Measurements from ENCODE around the gene DISC1.

DNA sequence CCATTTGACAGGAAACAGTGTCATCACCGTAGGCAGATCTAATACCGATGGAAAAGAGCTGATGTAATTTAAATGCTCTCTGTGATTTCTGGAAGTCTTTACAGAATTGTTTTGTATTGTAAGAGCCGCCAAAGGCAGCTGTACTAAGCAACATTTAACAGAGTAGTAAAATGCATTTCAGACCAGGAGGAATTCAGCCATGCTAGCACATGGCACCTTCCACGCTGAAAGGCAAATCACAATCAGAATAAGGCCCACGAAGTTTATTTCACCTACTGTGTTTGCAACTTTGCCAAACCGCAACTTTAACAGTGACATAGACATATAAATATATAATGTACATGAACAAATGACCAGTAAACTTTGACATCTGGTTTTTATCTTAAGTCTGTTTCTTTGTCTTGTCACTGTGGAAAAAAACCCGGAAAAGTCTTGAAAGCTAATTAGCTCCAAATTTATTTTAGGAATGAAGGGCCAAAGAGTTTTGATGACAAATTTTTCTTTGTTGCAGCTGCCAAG is 26.1 kb upstream of the DISC1 start:
- TF ChIP-seq GABPA (IDR thresholded peaks at IDR 0.05; ENCODE audit: low read depth), result no peak
- TF ChIP-seq, protein P1, sequence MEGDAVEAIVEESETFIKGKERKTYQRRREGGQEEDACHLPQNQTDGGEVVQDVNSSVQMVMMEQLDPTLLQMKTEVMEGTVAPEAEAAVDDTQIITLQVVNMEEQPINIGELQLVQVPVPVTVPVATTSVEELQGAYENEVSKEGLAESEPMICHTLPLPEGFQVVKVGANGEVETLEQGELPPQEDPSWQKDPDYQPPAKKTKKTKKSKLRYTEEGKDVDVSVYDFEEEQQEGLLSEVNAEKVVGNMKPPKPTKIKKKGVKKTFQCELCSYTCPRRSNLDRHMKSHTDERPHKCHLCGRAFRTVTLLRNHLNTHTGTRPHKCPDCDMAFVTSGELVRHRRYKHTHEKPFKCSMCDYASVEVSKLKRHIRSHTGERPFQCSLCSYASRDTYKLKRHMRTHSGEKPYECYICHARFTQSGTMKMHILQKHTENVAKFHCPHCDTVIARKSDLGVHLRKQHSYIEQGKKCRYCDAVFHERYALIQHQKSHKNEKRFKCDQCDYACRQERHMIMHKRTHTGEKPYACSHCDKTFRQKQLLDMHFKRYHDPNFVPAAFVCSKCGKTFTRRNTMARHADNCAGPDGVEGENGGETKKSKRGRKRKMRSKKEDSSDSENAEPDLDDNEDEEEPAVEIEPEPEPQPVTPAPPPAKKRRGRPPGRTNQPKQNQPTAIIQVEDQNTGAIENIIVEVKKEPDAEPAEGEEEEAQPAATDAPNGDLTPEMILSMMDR (IDR thresholded peaks at IDR 0.05), result no peak
- TF ChIP-seq POLR2AphosphoS5 (IDR thresholded peaks at IDR 0.05; ENCODE audit: low read depth, low read length), result no peak; the same call in 1 of the 2 replicates
- TF ChIP-seq, protein P2, sequence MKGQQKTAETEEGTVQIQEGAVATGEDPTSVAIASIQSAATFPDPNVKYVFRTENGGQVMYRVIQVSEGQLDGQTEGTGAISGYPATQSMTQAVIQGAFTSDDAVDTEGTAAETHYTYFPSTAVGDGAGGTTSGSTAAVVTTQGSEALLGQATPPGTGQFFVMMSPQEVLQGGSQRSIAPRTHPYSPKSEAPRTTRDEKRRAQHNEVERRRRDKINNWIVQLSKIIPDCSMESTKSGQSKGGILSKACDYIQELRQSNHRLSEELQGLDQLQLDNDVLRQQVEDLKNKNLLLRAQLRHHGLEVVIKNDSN (IDR thresholded peaks at IDR 0.05; ENCODE audit: borderline replicate concordance, low read depth), result no peak

Measured in SK-N-SH (cell line).